Measurements from ENCODE around the gene EFCAB6.

The EFCAB6 gene

DNA sequence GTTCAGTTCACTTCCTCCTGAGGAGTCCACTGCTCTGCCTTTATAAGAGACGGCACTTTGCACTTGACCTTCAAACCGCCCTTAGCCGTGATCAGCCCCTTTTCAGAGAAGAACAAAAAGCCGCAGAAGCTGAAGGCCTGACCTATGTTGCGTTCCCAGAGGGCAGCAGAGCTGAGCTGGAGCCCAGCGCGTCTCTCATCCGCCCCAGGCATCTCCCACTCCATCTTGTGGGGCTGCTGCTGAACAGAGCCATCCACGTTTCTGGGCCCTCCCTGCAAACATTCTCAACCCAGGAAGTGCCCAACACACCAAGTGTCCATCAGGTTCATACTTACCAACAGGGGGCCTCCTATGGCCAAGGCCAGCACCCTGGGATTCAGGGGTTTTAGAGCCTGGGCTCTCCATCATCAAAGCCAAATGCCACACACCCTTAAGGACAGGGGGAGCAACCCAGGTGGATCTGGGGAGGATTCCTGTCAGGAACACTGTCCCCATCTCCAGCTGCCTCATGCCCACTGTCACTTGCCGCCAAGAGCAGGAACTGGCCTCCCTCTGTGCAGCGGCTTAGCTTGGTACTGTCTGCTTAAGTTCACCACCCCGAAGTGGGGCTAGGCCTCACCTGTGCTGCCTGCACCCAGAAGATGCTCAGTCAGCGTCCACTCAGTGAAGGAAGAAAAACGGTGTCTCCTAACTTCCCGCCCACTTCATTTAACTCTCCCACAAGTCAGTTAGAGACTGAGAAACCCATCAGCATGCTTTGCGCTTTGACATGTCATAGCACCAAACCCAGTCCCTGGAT, 16.0 kb upstream of the EFCAB6 start:
- TF ChIP-seq CTCF (conservative IDR thresholded peaks at IDR 0.05; ENCODE audit: low read depth): no peak
- ChIA-PET POLR2A (ENCODE audit: low non-redundant PET) (no interaction called here), CTCF (interaction anchor here (0.9 kb wide), 1 partner anchor 183 kb away, joined by 4 read pairs; no protein-coding TSS in a partner anchor)
- no peak overlapping the region for H3K27ac ChIP-seq
- no peak for DNase-seq (ENCODE audit: low spot score)

GRCh38 chr22:43827003-43827735, 15.1 kb upstream of the EFCAB6 start:
- no peak for DNase-seq (ENCODE audit: low spot score)
- ChIA-PET POLR2A (ENCODE audit: low non-redundant PET) (no interaction called here), CTCF (interaction anchor here (0.7 to 1.0 kb wide), 4 partner anchors 10 to 182 kb away, joined by 3 to 4 read pairs (median 3); no protein-coding TSS in a partner anchor)
- TF ChIP-seq CTCF (conservative IDR thresholded peaks at IDR 0.05; ENCODE audit: low read depth): no peak
- peak overlapping the region; percentile 72 for H3K27ac ChIP-seq

DNA sequence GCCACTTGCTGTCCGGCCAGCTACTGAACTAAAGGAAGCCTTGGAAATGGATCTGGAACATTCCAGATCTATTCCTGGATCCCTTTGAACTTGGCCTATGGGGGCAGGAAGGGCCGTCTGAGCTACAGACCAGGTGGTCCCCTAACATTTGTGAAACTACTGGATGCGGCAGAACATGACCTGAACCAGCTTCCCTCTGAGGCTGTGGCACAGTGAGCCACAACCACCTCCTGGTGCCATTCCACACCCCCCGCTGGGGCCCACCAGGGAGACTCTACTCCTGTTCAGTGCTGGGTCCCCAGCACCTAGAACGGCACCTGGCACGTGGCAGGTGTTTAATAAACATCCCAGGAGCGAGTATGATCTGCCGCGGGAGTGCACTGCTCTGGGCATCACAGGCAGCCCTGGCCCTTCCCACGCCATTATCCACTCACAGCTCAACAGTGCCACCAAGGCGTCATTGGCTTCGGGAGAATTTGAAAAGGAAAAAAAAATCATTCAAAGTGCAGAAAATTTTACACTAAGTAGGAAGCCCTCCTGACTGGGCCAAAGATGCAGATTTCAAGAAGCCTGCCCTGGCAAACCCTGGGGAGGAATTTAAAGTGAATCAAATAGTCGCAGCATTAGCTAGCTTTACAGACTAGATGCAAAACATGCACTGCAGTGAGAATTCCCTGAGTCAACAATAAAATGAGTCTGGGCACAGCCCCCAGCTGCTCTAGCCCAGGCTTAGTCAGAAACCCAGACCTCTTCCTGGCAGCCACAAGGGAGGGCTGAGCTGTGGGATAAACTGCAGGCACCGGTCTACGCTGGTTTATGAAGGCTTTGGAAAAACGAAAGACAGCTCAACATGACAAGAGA, 14.3 kb upstream of the EFCAB6 start:
- POLR2A ChIA-PET (ENCODE audit: low non-redundant PET): no interaction called here
- TF ChIP-seq CTCF (conservative IDR thresholded peaks at IDR 0.05; ENCODE audit: low read depth): peak; percentile 29
- CTCF ChIA-PET: interaction anchor here (0.7 to 1.0 kb wide), 4 partner anchors 11 to 924 kb away, joined by 3 read pairs; no protein-coding TSS in a partner anchor
- H3K27ac ChIP-seq: peak overlapping the region; percentile 72
- DNase-seq (ENCODE audit: low spot score): peak; percentile 63

GRCh38 chr22:43825651-43826050, 13.5 kb upstream of the EFCAB6 start:
- ChIA-PET CTCF (interaction anchor here (0.7 kb wide), 1 partner anchor 924 kb away, joined by 3 read pairs; no protein-coding TSS in a partner anchor), POLR2A (ENCODE audit: low non-redundant PET) (no interaction called here)
- TF ChIP-seq CTCF (conservative IDR thresholded peaks at IDR 0.05; ENCODE audit: low read depth): no peak

GRCh38 chr22:43824724-43825420, 12.8 kb upstream of the EFCAB6 start:
- POLR2A ChIA-PET (ENCODE audit: low non-redundant PET): no interaction called here
- no peak overlapping the region for H3K27ac ChIP-seq
- no peak for TF ChIP-seq CTCF (conservative IDR thresholded peaks at IDR 0.05; ENCODE audit: low read depth)
- CTCF ChIA-PET: no interaction called here
- DNase-seq (ENCODE audit: low spot score): no peak

More at GRCh38 chr22:43825651-43826050, 13.5 kb upstream of the EFCAB6 start:
- no peak for DNase-seq (ENCODE audit: low spot score)
- H3K27ac ChIP-seq: peak overlapping the region; percentile 72; the same call in 1 of the 2 replicates

Measured in RWPE1 (cell line).